Spinal cord (tissue), 10 donors: ENCODE results near the gene RYR1. TPM values are rescaled to one million over a fixed set of nuclear protein-coding genes. Genes with fewer than 3 reads are reported as not detected.
"Not testable (repeated sequence)": the region's sequence is repeated elsewhere in the genome, so short reads cannot be mapped to it uniquely, and the experiment has no call there.

Experiments
- DNase-seq, 6 donors: peaks; one replicate each; pipeline versions ENCODE4 v3.0.0 to v3.0.0-alpha.2; 2013 to 2015; ENCODE audit warnings: low spot score in 6 of 6, low read depth in 4 of 6
- H3K27ac ChIP-seq: one replicate; pipeline ENCODE4 v1.5.1; 2013; ENCODE audit warnings: low read depth, low read length, control low read depth
- H3K27me3 ChIP-seq: one replicate; pipeline ENCODE4 v1.6.1; 2013; ENCODE audit warnings: low read length; ENCODE audit not compliant: control insufficient read depth, insufficient read depth
- H3K36me3 ChIP-seq: one replicate; pipeline ENCODE4 v1.6.1; 2013; ENCODE audit warnings: low read length; ENCODE audit not compliant: control insufficient read depth, insufficient read depth
- H3K4me1 ChIP-seq: one replicate; pipeline ENCODE4 v1.6.1; 2013; ENCODE audit warnings: low read length; ENCODE audit not compliant: control insufficient read depth, insufficient read depth
- H3K4me3 ChIP-seq: one replicate; pipeline ENCODE4 v1.5.1; 2013; ENCODE audit warnings: low read depth, low read length, control low read depth
- H3K9me3 ChIP-seq: one replicate; pipeline ENCODE4 v1.6.1; 2013; ENCODE audit warnings: low read length; ENCODE audit not compliant: control insufficient read depth, insufficient read depth
- WGBS: methylation state at CpG from one replicate; pipeline ENCODE4 v1.1.5; 2013; ENCODE audit warnings: missing lambda C conversion rate; ENCODE audit not compliant: insufficient coverage; 5-methylcytosine and 5-hydroxymethylcytosine counted together
- polyA plus RNA-seq, 2 donors: library from polyadenylated mRNA; unstranded; fragments of 120-200 nt; gene quantifications; one replicate each; pipeline ENCODE4 v1.2.1, GENCODE V29; 2013; ENCODE audit not compliant: insufficient read length in 2 of 2
- total RNA-seq, 2 donors: library from RNA; depleted of rRNA in 1 of 2; stranded (reverse); fragments of 120-200 nt in 1 of 2; fragments of >200 nt in 1 of 2; gene quantifications; one replicate each; pipeline versions ENCODE4 v1.2.3 to v1.2.4, GENCODE V29; 2013 to 2014
- donor health status: healthy.

The RYR1 gene
- total and polyA plus RNA-seq, 4 donors, result 6.0 to 15.1 (median 10.5) TPM

- H3K4me1 ChIP-seq, result no peaks in the 10 kb centered on the region
- WGBS, result 85% methylated on average over 6 of the region's 13 CpGs
- H3K27me3 ChIP-seq, result no peaks in the 10 kb centered on the region
- DNase-seq, result no peak
- no peaks in the 10 kb centered on the region for H3K9me3 ChIP-seq
- no peak overlapping the region for H3K4me3 ChIP-seq
- H3K36me3 ChIP-seq, result peaks cover 31% of the 10 kb centered on the region
- no peak overlapping the region for H3K27ac ChIP-seq
Measured at GRCh38 chr19:38411041-38411712, 22.3 kb upstream of the RYR1 start.

GRCh38 chr19:38411898-38412297 is 21.6 kb upstream of the RYR1 start:
- H3K27ac ChIP-seq, H3K27me3 ChIP-seq, H3K4me3 ChIP-seq, H3K4me1 ChIP-seq, DNase-seq, H3K9me3 ChIP-seq: not testable (repeated sequence)
- WGBS, result 92% methylated on average over 1 of the region's 5 CpGs
- peaks cover 26% of the 10 kb centered on the region for H3K36me3 ChIP-seq

- Histone ChIP-seq H3K36me3 (peaks cover 22% of the 10 kb centered on the region), H3K9me3 (no peaks in the 10 kb centered on the region), H3K4me3 (no peak overlapping the region), H3K27ac (no peak overlapping the region), H3K27me3 (no peaks in the 10 kb centered on the region), H3K4me1 (peaks cover under 1% of the 10 kb centered on the region)
- DNase-seq, result no peak
- WGBS, result 91% methylated on average over 8 of the region's 8 CpGs
Measured at GRCh38 chr19:38412491-38412890, 21.0 kb upstream of the RYR1 start.

- no peak for DNase-seq
- Histone ChIP-seq H3K4me1 (peaks cover 6% of the 10 kb centered on the region), H3K27ac (no peak overlapping the region), H3K27me3 (peaks cover 1% of the 10 kb centered on the region), H3K4me3 (no peak overlapping the region), H3K9me3 (no peaks in the 10 kb centered on the region), H3K36me3 (peaks cover 21% of the 10 kb centered on the region)
- WGBS, result 89% methylated on average over 5 of the region's 11 CpGs
Measured at GRCh38 chr19:38412961-38413360, 20.5 kb upstream of the RYR1 start.

- H3K4me3 ChIP-seq, result no peak overlapping the region
- H3K9me3 ChIP-seq, result no peaks in the 10 kb centered on the region
- H3K27me3 ChIP-seq, result peaks cover 6% of the 10 kb centered on the region
- DNase-seq, result no peak
- H3K36me3 ChIP-seq, result peaks cover 19% of the 10 kb centered on the region
- H3K4me1 ChIP-seq, result peaks cover 10% of the 10 kb centered on the region
- H3K27ac ChIP-seq, result no peak overlapping the region
- WGBS, result 86% methylated on average over 4 of the region's 6 CpGs
Measured at GRCh38 chr19:38413416-38413815, 20.1 kb upstream of the RYR1 start.

GRCh38 chr19:38417146-38417543 is 16.3 kb upstream of the RYR1 start:
- 81% methylated on average over 8 of the region's 8 CpGs for WGBS
- no peak for DNase-seq
- H3K27me3 ChIP-seq, result peaks cover 7% of the 10 kb centered on the region

GRCh38 chr19:38417544-38418506 is 15.7 kb upstream of the RYR1 start:
- Histone ChIP-seq H3K27me3 (peaks cover 7% of the 10 kb centered on the region), H3K36me3 (peaks cover 8% of the 10 kb centered on the region), H3K27ac (no peak overlapping the region), H3K4me1 (peaks cover 11% of the 10 kb centered on the region), H3K9me3 (no peaks in the 10 kb centered on the region), H3K4me3 (no peak overlapping the region)
- WGBS, result 5% methylated on average over 47 of the region's 49 CpGs
- DNase-seq, result peak in 2 of 6 donors; percentile 15 to 22

More at GRCh38 chr19:38417146-38417543, 16.3 kb upstream of the RYR1 start:
- H3K9me3 ChIP-seq, result no peaks in the 10 kb centered on the region
- H3K27ac ChIP-seq, result no peak overlapping the region
- H3K4me1 ChIP-seq, result peaks cover 11% of the 10 kb centered on the region
- H3K4me3 ChIP-seq, result no peak overlapping the region
- H3K36me3 ChIP-seq, result peaks cover 11% of the 10 kb centered on the region

GRCh38 chr19:38420935-38421334 is 12.6 kb upstream of the RYR1 start:
- H3K27me3 ChIP-seq, result peaks cover 7% of the 10 kb centered on the region
- WGBS, result 87% methylated on average over 9 of the region's 9 CpGs

GRCh38 chr19:38421856-38422255 is 11.6 kb upstream of the RYR1 start:
- 85% methylated on average over 14 of the region's 14 CpGs for WGBS
- Histone ChIP-seq H3K27ac (no peak overlapping the region), H3K4me1 (peaks cover 17% of the 10 kb centered on the region), H3K27me3 (peaks cover 7% of the 10 kb centered on the region), H3K36me3 (no peaks in the 10 kb centered on the region), H3K9me3 (no peaks in the 10 kb centered on the region), H3K4me3 (no peak overlapping the region)
- no peak for DNase-seq

More at GRCh38 chr19:38420935-38421334, 12.6 kb upstream of the RYR1 start:
- Histone ChIP-seq H3K4me1 (peaks cover 16% of the 10 kb centered on the region), H3K36me3 (no peaks in the 10 kb centered on the region), H3K27ac (no peak overlapping the region), H3K9me3 (no peaks in the 10 kb centered on the region), H3K4me3 (no peak overlapping the region)
- DNase-seq, result no peak
